Epithelial cell of proximal tubule (primary cell): ENCODE measurements around the gene SLC4A1. TPM values are rescaled to one million over a fixed set of nuclear protein-coding genes. Genes with fewer than 3 reads are reported as not detected.

Experiments
- DNase-seq: peaks from one replicate; pipeline ENCODE4 v3.0.0-alpha.2; 2011; ENCODE audit warnings: low read depth
- H3K4me3 ChIP-seq: 2 replicates; pipeline ENCODE4 v1.5.1; 2011; ENCODE audit warnings: low read depth, mild to moderate bottlenecking, low read length
- total RNA-seq: library from RNA; depleted of rRNA; stranded (reverse); fragments of >200 nt; gene quantifications from 2 replicates; pipeline ENCODE4 v1.2.3, GENCODE V29; 2015
- TF ChIP-seq, protein P1 (sequence below): conservative IDR thresholded peaks from 2 replicates; pipeline ENCODE4 v1.5.1; 2012; ENCODE audit warnings: low read depth, mild to moderate bottlenecking, low read length

SLC4A1 gene
- total RNA-seq, 1 donor from 2014 or later, result not detected

- no peak for DNase-seq
- H3K4me3 ChIP-seq, result peak overlapping the region; percentile 89
- TF ChIP-seq, protein P1, sequence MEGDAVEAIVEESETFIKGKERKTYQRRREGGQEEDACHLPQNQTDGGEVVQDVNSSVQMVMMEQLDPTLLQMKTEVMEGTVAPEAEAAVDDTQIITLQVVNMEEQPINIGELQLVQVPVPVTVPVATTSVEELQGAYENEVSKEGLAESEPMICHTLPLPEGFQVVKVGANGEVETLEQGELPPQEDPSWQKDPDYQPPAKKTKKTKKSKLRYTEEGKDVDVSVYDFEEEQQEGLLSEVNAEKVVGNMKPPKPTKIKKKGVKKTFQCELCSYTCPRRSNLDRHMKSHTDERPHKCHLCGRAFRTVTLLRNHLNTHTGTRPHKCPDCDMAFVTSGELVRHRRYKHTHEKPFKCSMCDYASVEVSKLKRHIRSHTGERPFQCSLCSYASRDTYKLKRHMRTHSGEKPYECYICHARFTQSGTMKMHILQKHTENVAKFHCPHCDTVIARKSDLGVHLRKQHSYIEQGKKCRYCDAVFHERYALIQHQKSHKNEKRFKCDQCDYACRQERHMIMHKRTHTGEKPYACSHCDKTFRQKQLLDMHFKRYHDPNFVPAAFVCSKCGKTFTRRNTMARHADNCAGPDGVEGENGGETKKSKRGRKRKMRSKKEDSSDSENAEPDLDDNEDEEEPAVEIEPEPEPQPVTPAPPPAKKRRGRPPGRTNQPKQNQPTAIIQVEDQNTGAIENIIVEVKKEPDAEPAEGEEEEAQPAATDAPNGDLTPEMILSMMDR, result no peak
Measured at GRCh38 chr17:44221862-44222111, 46.1 kb downstream of the SLC4A1 start.

DNA sequence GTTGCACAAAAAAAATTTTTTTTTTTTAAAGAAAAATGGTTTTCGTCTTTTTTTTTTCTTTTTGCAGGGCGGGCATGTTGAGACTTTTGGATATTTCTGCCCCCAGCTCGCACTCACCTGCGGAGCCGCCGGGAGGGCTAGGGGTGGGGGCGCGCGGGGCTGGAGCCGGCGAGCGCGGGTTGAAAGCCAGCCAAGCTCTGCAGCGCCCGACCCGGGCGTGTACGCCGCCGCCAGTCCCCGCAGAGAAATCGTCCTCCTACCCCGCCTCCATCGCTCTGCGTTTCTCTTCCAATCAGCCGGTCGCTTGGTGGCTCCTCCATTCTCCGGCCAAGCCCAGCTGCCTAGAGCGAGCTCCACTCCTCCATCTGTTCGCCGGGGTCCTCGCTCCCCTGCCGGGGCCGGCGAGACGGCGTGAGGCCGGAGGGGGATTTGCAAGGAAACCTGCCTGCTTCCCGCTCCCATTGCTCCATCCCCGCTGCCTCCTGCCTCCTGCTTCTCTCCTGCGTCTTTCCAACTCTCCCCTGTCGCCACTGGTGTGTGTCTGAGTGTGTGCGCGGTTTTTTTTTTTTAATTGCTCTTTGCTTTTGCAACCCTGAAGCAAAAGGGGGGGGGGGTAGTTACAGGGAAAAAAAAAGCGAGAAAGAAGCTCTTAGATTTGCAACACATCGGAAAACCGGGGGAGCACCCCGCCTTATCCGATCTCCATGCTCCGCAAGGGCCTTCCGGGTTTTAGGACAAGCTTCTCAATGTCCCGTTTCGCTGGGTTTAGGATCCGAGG is 46.7 kb downstream of the SLC4A1 start:
- TF ChIP-seq, protein P1, result no peak
- no peak for DNase-seq
- H3K4me3 ChIP-seq, result peak overlapping the region; percentile 89

DNA sequence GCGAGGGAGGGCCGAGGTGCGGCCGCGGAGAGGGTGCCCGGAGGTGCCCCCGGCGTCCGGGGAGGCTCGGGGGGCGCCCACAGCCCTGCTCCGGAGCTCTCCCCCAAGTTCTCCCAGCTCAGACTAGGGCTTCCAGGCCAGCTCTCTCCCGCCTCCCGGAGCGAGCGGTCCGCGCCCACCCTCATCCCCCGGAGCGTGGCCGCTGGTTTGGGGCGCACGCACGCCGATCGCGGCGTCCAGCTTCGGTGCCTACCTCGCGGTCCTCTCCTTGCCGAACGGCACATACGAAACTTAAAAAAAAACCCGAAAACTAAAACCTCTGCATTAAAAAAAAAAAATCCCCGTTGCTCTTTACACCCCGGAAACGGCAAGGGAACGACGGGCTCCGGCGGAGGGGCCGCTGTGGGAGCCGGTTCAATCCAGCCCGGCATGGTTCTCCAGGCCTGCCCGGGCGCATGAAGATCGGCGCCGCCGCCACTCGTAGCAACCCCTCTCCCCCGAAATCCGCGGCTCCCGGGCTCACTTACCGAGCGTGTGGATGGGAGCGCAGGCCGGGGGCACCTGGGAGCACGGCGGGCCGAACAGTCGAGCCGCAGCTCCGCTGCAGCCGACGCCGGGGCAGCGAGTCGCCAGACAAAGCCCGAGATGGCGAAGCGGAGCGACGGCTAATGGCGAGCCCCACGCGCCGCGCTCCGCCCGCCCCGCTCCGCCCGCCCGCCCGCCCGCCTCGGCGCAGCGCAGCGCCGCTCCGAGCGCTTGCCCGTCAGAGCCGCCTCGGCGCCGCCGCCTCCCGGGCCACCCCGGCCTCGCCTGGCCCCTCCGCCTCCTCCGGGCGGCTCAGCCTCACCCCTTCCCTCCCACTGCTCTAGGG is 47.5 kb downstream of the SLC4A1 start:
- TF ChIP-seq, protein P1, result no peak
- DNase-seq, result no peak
- peak overlapping the region; percentile 89 for H3K4me3 ChIP-seq

DNA sequence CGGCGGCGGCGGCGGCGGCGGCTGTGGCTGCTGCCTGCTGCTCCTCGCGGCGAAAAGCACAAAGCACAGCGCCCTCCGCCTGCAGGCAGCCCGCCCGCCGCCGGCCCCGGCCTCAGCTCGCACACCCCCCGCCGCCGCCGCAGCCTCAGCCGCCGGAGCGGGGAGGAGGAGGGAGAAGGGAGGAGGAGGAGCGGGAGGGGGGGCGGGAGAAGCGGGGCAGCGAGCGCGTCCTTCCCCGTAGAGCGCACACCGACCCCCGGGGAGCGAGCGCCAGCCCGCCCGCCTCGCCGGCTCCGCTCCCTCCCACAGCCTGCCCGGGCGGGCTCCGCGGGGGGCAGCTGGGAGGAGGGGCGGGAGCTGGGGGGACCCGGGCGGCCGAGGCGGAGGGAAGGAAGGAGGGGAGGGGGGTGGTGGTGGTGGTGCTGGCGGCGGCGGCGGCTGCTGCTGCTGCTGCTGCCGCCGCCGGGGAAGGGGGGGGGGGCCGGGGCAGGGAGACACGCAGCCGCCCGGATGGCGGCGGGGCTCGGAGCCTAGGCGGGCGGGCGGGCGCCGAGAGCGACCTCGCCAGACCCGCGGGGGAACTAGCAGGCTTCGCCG is 48.2 kb downstream of the SLC4A1 start, which contains the start of gene UBTF:
Gene UBTF, minus strand, starts transcription at position 60 of the 597 bp plus-strand sequence. CDS start 1,446 bp downstream, outside the sequence.
- H3K4me3 ChIP-seq, result peak within 1 kb of the TSS; percentile 89
- DNase-seq, result no peak
- TF ChIP-seq, protein P1, result no peak

GRCh38 chr17:44219108-44219615 is 48.8 kb downstream of the SLC4A1 start:
- H3K4me3 ChIP-seq, result peak overlapping the region; percentile 66
- DNase-seq, result no peak
- TF ChIP-seq, protein P1, result peak; percentile 28

DNA sequence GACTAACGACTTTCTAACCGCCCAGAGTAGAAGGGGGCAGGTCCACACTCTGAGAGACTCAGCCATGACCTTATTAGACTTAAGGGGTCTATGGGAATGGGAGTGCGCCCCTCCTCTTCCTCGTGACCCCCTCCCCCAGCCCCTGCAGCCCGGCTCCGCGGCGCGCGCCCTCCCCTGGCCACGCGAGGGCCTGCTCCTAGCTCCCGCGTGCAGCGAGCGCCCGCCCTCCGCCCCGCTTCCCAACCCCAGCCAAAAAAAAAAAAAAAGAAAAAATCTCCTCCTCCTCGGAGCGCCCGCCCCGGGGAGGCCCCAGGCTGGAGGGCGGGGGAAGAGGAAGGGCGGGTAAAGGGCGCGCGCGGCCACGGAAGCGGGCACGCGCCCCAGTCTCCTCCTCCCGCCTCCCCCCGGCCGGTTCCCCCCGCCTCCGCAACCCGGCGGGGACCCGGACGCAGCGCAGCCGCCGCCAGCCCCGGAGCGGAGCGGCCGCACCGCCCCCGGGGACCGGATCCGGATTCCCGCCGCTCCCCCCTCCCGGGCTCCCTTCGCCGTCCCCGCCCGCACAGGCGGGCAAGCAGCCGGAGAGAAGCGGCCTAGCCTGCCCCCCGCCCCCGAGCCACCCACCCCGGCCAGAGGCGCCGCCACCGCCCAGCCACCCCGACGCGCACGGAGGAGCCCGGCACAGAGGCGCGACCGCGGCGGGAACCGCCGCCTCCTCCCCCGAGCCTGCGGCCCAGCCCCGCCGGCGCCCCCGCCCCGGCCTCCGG is 49.4 kb downstream of the SLC4A1 start:
- H3K4me3 ChIP-seq, result peak overlapping the region; percentile 66
- TF ChIP-seq, protein P1, result peak; percentile 58
- no peak for DNase-seq
